HEK293 (cell line): ENCODE measurements around the gene IFNAR1.
"Not testable (repeated sequence)": the region's sequence is repeated elsewhere in the genome, so short reads cannot be mapped to it uniquely, and the experiment has no call there.

Experiments used
- CTCF ChIA-PET: fragments of 350-600 bp; formaldehyde crosslinking; extraction: SDS; loops from one replicate; lab custom pipeline; 2021; ENCODE audit warnings: antibody characterized with exemption; lab: Yijun Ruan, JAX
- POLR2A ChIA-PET: fragments of 300-600 bp; formaldehyde crosslinking; extraction: SDS; loops from one replicate; lab custom pipeline; 2020; ENCODE audit warnings: antibody characterized with exemption, inconsistent platforms; lab: Yijun Ruan, JAX
- H3K27ac ChIP-seq: fragments of 200-500 bp; sonication (Bioruptor generic); 2 replicates; pipeline ENCODE4 v1.5.1; 2014; ENCODE audit warnings: low read depth, low read length, control low read depth, inconsistent platforms; ENCODE audit errors: extremely low read depth
- H3K36me3 ChIP-seq, 2 experiments: fragments of 200-500 bp in 1 of 2; sonication (Bioruptor generic) in 1 of 2; 1 replicate in 1 of 2; 2 replicates in 1 of 2; pipeline ENCODE4 v1.5.1; 2014 to 2017; ENCODE audit warnings: inconsistent platforms in 2 of 2, low read length in 2 of 2; ENCODE audit not compliant: control insufficient read depth in 2 of 2, insufficient read depth in 1 of 2
- H3K4me1 ChIP-seq: fragments of 200-500 bp; sonication (Bioruptor generic); 2 replicates; pipeline ENCODE4 v1.5.1; 2014; ENCODE audit warnings: mild to moderate bottlenecking, low read length, inconsistent platforms; ENCODE audit not compliant: control insufficient read depth, insufficient read depth
- H3K4me3 ChIP-seq: 2 replicates; pipeline ENCODE4 v1.5.1; 2011; ENCODE audit warnings: low read depth, mild to moderate bottlenecking, control low read depth, low read length, moderate library complexity
- H3K9me3 ChIP-seq: fragments of 200-500 bp; sonication (Bioruptor generic); 2 replicates; pipeline ENCODE4 v1.5.1; 2014; ENCODE audit warnings: low read depth, low read length, inconsistent platforms; ENCODE audit not compliant: control insufficient read depth, insufficient read depth
- AEBP2 ChIP-seq: fragments of 450-650 bp; formaldehyde crosslinking; IDR thresholded peaks from 2 replicates; pipeline ENCODE4 v1.5.1; 2016; ENCODE audit warnings: missing biosample characterization, missing genetic modification characterization, borderline replicate concordance
- BCL6B ChIP-seq: fragments of 450-650 bp; formaldehyde crosslinking; IDR thresholded peaks from 2 replicates; pipeline ENCODE4 v1.5.1; 2017; ENCODE audit warnings: missing biosample characterization, missing genetic modification characterization
- HOXC10 ChIP-seq: sonication (generic); formaldehyde crosslinking; IDR thresholded peaks from 2 replicates; pipeline ENCODE4 v1.8.1; 2023; ENCODE audit warnings: mild to moderate bottlenecking, missing genetic modification reagents
- PRDM10 ChIP-seq: fragments of 450-650 bp; formaldehyde crosslinking; IDR thresholded peaks from 2 replicates; pipeline ENCODE4 v1.5.1; 2016; ENCODE audit warnings: missing biosample characterization, missing genetic modification characterization
- PRDM6 ChIP-seq: fragments of 450-650 bp; formaldehyde crosslinking; IDR thresholded peaks from 2 replicates; pipeline ENCODE4 v1.5.1; 2017; ENCODE audit warnings: missing biosample characterization, missing genetic modification characterization
- SP7 ChIP-seq: fragments of 450-650 bp; formaldehyde crosslinking; IDR thresholded peaks from 2 replicates; pipeline ENCODE4 v1.5.1; 2016; ENCODE audit warnings: missing biosample characterization, missing genetic modification characterization
- TRIM28 ChIP-seq: IDR thresholded peaks from 2 replicates; pipeline ENCODE4 v1.6.1; 2011; ENCODE audit warnings: low read length, control low read depth, borderline replicate concordance
- ZNF221 ChIP-seq: fragments of 450-650 bp; formaldehyde crosslinking; IDR thresholded peaks from 2 replicates; pipeline ENCODE4 v1.5.1; 2017; ENCODE audit warnings: missing biosample characterization, missing genetic modification characterization, borderline replicate concordance
- ZNF362 ChIP-seq: fragments of 450-650 bp; formaldehyde crosslinking; IDR thresholded peaks from 2 replicates; pipeline ENCODE4 v1.5.1; 2016; ENCODE audit warnings: missing biosample characterization, missing genetic modification characterization
- ZNF398 ChIP-seq: fragments of 450-650 bp; formaldehyde crosslinking; IDR thresholded peaks from 2 replicates; pipeline ENCODE4 v1.5.1; 2017; ENCODE audit warnings: missing biosample characterization, missing genetic modification characterization
- ZNF501 ChIP-seq: fragments of 450-650 bp; formaldehyde crosslinking; IDR thresholded peaks from 2 replicates; pipeline ENCODE4 v1.5.1; 2016; ENCODE audit warnings: missing biosample characterization, missing genetic modification characterization
- ZNF596 ChIP-seq: fragments of 450-650 bp; IDR thresholded peaks from 2 replicates; pipeline ENCODE4 v1.5.0; 2018; ENCODE audit warnings: missing biosample characterization, mild to moderate bottlenecking, missing genetic modification characterization, moderate library complexity
- ZNF600 ChIP-seq: fragments of 450-650 bp; formaldehyde crosslinking; IDR thresholded peaks from 2 replicates; pipeline ENCODE4 v1.5.1; 2016; ENCODE audit warnings: missing biosample characterization, missing genetic modification characterization
- ZNF645 ChIP-seq: fragments of 450-650 bp; formaldehyde crosslinking; IDR thresholded peaks from 2 replicates; pipeline ENCODE4; 2016; ENCODE audit warnings: missing biosample characterization, missing genetic modification characterization
- ZNF677 ChIP-seq: fragments of 450-650 bp; IDR thresholded peaks from 2 replicates; pipeline ENCODE4 v1.5.0; 2018; ENCODE audit warnings: missing biosample characterization, mild to moderate bottlenecking, missing genetic modification characterization, moderate library complexity
- ZSCAN18 ChIP-seq: fragments of 450-650 bp; formaldehyde crosslinking; IDR thresholded peaks from 2 replicates; pipeline ENCODE4 v1.5.1; 2016; ENCODE audit warnings: missing biosample characterization, missing genetic modification characterization
- ZSCAN23 ChIP-seq: fragments of 450-650 bp; formaldehyde crosslinking; IDR thresholded peaks from 2 replicates; pipeline ENCODE4 v1.5.1; 2016; ENCODE audit warnings: missing biosample characterization, missing genetic modification characterization

The IFNAR1 gene

GRCh38 chr21:33381381-33381780 is 56.6 kb downstream of the IFNAR1 start:
- ChIA-PET CTCF (interaction anchor here (1.0 kb wide), 1 partner anchor 182 kb away, joined by 3 read pairs; no protein-coding TSS in a partner anchor), POLR2A (interaction anchor here (0.6 to 1.2 kb wide), 3 partner anchors 22 to 99 kb away, joined by 3 to 4 read pairs (median 3); partner anchors contain the start of gene TMEM50B)
- TF ChIP-seq ZNF362 (tag by site-specific recombination), result 0 out of 2 replicates have a peak, but pooled peaks have one; percentile 58
- not testable (repeated sequence) for H3K36me3 ChIP-seq, H3K4me1 ChIP-seq, H3K4me3 ChIP-seq, H3K27ac ChIP-seq, H3K9me3 ChIP-seq

GRCh38 chr21:33383056-33383888 is 58.5 kb downstream of the IFNAR1 start:
- POLR2A ChIA-PET, result interaction anchor here (0.6 to 1.1 kb wide), 2 partner anchors 58 to 71 kb away, joined by 3 read pairs; partner anchors contain the start of gene IFNAR1
- CTCF ChIA-PET, result interaction anchor here (1.4 kb wide), 1 partner anchor 22 kb away, joined by 11 read pairs; no protein-coding TSS in a partner anchor
- Histone ChIP-seq H3K36me3 (no peaks in the 10 kb centered on the region), H3K4me3 (no peak overlapping the region), H3K9me3 (no peaks in the 10 kb centered on the region), H3K27ac (peak overlapping the region; percentile 29; the same call in 1 of the 2 replicates), H3K4me1 (peaks cover 9% of the 10 kb centered on the region)
- TF ChIP-seq ZNF221 (tag by site-specific recombination), result no peak
- TF ChIP-seq ZSCAN23, result no peak
- TF ChIP-seq ZNF645, result no peak
- TF ChIP-seq HOXC10 (CRISPR knock-in tag), result no peak
- no peak for TF ChIP-seq ZNF501 (tag by site-specific recombination)
- TF ChIP-seq TRIM28, result 0 out of 2 replicates have a peak, but pooled peaks have one; percentile 35
- peak; percentile 71 for TF ChIP-seq SP7
- peak; percentile 87 for TF ChIP-seq ZNF600 (tag by site-specific recombination)
- no peak for TF ChIP-seq ZNF596 (tag by site-specific recombination)
- TF ChIP-seq PRDM6, result no peak
- no peak for TF ChIP-seq ZSCAN18 (tag by site-specific recombination)
- TF ChIP-seq AEBP2 (tag by site-specific recombination), result no peak
- TF ChIP-seq PRDM10 (tag by site-specific recombination), result no peak
- TF ChIP-seq ZNF398, result peak; percentile 78
- no peak for TF ChIP-seq ZNF677 (tag by site-specific recombination)
- no peak for TF ChIP-seq BCL6B (tag by site-specific recombination)
